Liver (tissue), 9 donors: ENCODE results near the gene ZNF592. TPM values are rescaled to one million over a fixed set of nuclear protein-coding genes. Genes with fewer than 3 reads are reported as not detected.

Experiments used
- DNase-seq: peaks from one replicate; pipeline ENCODE4 v3.0.0-alpha.2; 2017; ENCODE audit warnings: low spot score
- H3K27ac ChIP-seq, 2 donors: one replicate each; pipeline ENCODE4 v1.7.0; 2013; ENCODE audit warnings: inconsistent platforms in 2 of 2, low read length in 2 of 2, control low read depth in 1 of 2, low read depth in 1 of 2, mild to moderate bottlenecking in 1 of 2
- H3K27me3 ChIP-seq, 4 donors: one replicate each; pipeline versions ENCODE4 v1.6.1 to v1.7.0; 2013; ENCODE audit warnings: low read length in 3 of 4, inconsistent platforms in 1 of 4, mild to moderate bottlenecking in 1 of 4, moderate library complexity in 1 of 4; ENCODE audit not compliant: control insufficient read depth in 4 of 4, insufficient read depth in 4 of 4
- H3K36me3 ChIP-seq, 4 donors: one replicate each; pipeline versions ENCODE4 v1.6.1 to v1.7.0; 2013; ENCODE audit warnings: low read length in 3 of 4, mild to moderate bottlenecking in 3 of 4, low read depth in 1 of 4, moderate library complexity in 1 of 4; ENCODE audit not compliant: control insufficient read depth in 4 of 4, insufficient read depth in 3 of 4
- H3K4me1 ChIP-seq, 4 donors: one replicate each; pipeline versions ENCODE4 v1.6.1 to v1.7.0; 2013; ENCODE audit warnings: low read length in 3 of 4, mild to moderate bottlenecking in 3 of 4, moderate library complexity in 1 of 4; ENCODE audit not compliant: control insufficient read depth in 4 of 4, insufficient read depth in 4 of 4
- H3K4me3 ChIP-seq, 3 donors: one replicate each; pipeline versions ENCODE4 v1.6.1 to v1.7.0; 2013; ENCODE audit warnings: low read length in 3 of 3, control low read depth in 1 of 3, low read depth in 1 of 3, mild to moderate bottlenecking in 1 of 3
- H3K9ac ChIP-seq, 2 donors: one replicate each; pipeline ENCODE4 v1.7.0; 2013; ENCODE audit warnings: low read length in 2 of 2, mild to moderate bottlenecking in 2 of 2, moderate library complexity in 2 of 2, control low read depth in 1 of 2, low read depth in 1 of 2
- H3K9me3 ChIP-seq, 4 donors: one replicate each; pipeline versions ENCODE4 v1.6.1 to v1.7.0; 2013; ENCODE audit warnings: low read length in 3 of 4; ENCODE audit not compliant: control insufficient read depth in 4 of 4
- EGR1 ChIP-seq, 2 donors: IDR thresholded peaks; 2 replicates each; pipeline ENCODE4 v1.6.1; 2016 to 2018; ENCODE audit warnings: antibody characterized with exemption in 2 of 2, low read depth in 2 of 2
- FOXA1 ChIP-seq: IDR thresholded peaks from 2 replicates; pipeline ENCODE4 v1.6.1; 2016; ENCODE audit warnings: antibody characterized with exemption
- FOXA2 ChIP-seq: IDR thresholded peaks from 2 replicates; pipeline ENCODE4 v1.6.1; 2016; ENCODE audit warnings: antibody characterized with exemption
- HNF4A ChIP-seq, 2 donors: conservative IDR thresholded peaks; 2 replicates each; pipeline ENCODE4 v1.6.1; 2016; ENCODE audit warnings: antibody characterized with exemption in 2 of 2, mild to moderate bottlenecking in 2 of 2
- HNF4G ChIP-seq: IDR thresholded peaks from 2 replicates; pipeline ENCODE4 v1.6.1; 2016; ENCODE audit warnings: antibody characterized with exemption
- JUND ChIP-seq, 2 donors: IDR thresholded peaks; 2 replicates each; pipeline ENCODE4 v1.6.1; 2016; ENCODE audit warnings: antibody characterized with exemption in 2 of 2
- RAD21 ChIP-seq, 2 donors: IDR thresholded peaks; 2 replicates each; pipeline ENCODE4 v1.6.1; 2016; ENCODE audit warnings: antibody characterized with exemption in 2 of 2, mild to moderate bottlenecking in 2 of 2
- RXRA ChIP-seq, 2 donors: IDR thresholded peaks; 2 replicates each; pipeline ENCODE4 v1.6.1; 2017 to 2018; ENCODE audit warnings: antibody characterized with exemption in 2 of 2, mild to moderate bottlenecking in 1 of 2
- SP1 ChIP-seq: IDR thresholded peaks from 2 replicates; pipeline ENCODE4 v1.6.1; 2018; ENCODE audit warnings: antibody characterized with exemption, mild to moderate bottlenecking
- TAF1 ChIP-seq: conservative IDR thresholded peaks from 2 replicates; pipeline ENCODE4 v1.6.1; 2016; ENCODE audit warnings: antibody characterized with exemption, mild to moderate bottlenecking
- YY1 ChIP-seq: IDR thresholded peaks from 2 replicates; pipeline ENCODE4 v1.6.1; 2016; ENCODE audit warnings: antibody characterized with exemption, mild to moderate bottlenecking
- WGBS: extraction: QIAGEN DNeasy Blood & Tissue Kit; methylation state at CpG from one replicate; pipeline ENCODE4 v1.1.7; 2013; 5-methylcytosine and 5-hydroxymethylcytosine counted together
- polyA plus RNA-seq, 2 donors: library from polyadenylated mRNA; stranded (reverse) in 1 of 2; unstranded in 1 of 2; fragments of 200-250 nt in 1 of 2; fragments of >200 nt in 1 of 2; fragmentation: Nextera tagmentation in 1 of 2; extraction: Ambion mirVana in 1 of 2; gene quantifications; one replicate each; pipeline versions ENCODE4 v1.2.1 to v1.2.3, GENCODE V29; 2013 to 2015
- total RNA-seq, 2 donors: library from RNA; depleted of rRNA; stranded (reverse); fragments of >200 nt; gene quantifications; one replicate each; pipeline ENCODE4 v1.2.3, GENCODE V29; 2014
- TF ChIP-seq, protein P1 (sequence below): IDR thresholded peaks from 2 replicates; pipeline ENCODE4 v1.6.1; 2016; ENCODE audit warnings: antibody characterized with exemption
- TF ChIP-seq, protein P2 (sequence below): IDR thresholded peaks from 2 replicates; pipeline ENCODE4 v1.6.1; 2016; ENCODE audit warnings: antibody characterized with exemption
- TF ChIP-seq, protein P3 (sequence below): fragments of 150-350 bp; IDR thresholded peaks from 2 replicates; pipeline ENCODE4 v1.5.1; 2017; ENCODE audit warnings: improper control_type of control experiment, low read depth, low read length; ENCODE audit not compliant: missing input control
- donor health status: healthy.
- donor health status: healthy.
- donor health status: healthy.
- donor health status: healthy.
- donor health status: healthy.

Gene ZNF592
- total and polyA plus RNA-seq, 4 donors, result 4.4 to 10.6 (median 7.5) TPM

DNA sequence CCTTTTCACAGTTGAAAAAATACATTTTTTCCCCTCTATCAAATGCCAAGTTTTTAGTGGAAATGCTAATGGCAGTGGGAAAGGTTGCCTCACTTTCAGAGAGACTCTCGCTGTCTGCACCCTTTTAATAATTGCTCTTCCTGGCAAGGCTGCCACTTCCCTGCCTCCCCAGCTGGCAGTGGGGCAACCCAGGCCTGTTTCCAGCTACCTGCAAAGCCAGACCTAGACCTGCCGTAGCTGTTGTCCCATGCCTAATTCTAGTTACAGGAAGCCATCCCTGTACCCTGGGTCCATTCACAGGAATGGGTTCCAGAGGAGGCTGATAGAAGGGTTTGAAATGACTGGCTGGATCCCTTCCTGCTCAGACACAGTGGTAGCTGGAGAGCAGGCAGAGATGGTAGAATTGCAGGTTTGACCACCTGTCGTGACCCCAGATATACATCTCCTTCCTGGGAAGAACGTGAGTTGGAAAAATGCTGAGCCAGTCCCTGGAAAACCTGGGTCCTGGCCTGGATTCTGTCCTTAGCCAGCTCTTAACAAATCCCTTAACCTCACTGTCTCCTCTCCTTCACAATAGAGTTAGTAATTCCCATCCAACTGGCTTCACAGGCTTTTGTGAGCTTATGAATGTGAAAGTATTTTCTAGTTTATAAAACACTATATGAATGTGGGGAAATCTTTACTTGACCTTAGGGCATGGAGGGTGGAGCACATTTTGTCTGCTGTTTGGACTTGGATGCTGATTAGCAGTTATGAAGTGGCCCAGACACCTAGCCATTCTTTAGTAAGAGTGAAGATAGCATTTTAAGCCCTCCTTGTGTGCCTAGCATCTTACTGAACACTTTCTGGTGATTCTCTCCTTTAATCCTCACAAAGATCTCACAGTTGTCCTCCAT lies 55.9 kb downstream of the ZNF592 start:
- Histone ChIP-seq H3K9ac (no peak overlapping the region), H3K4me1 (peaks cover 12 to 27% (median 23%) of the 10 kb centered on the region in 4 donors), H3K9me3 (no peaks in the 10 kb centered on the region), H3K27me3 (no peaks in the 10 kb centered on the region), H3K36me3 (peaks cover 0 to 39% (median 20%) of the 10 kb centered on the region in 4 donors), H3K27ac (no peak overlapping the region), H3K4me3 (no peak overlapping the region)
- no peak for DNase-seq
- 61% methylated on average over 4 of the region's 4 CpGs for WGBS
- TF ChIP-seq FOXA1 (no peak), FOXA2 (no peak), YY1 (peak; percentile 22), SP1 (no peak), RAD21 (IDR thresholded peaks at IDR 0.05) (no peak), EGR1 (IDR thresholded peaks at IDR 0.05; ENCODE audit: low read depth in 2 of 2) (no peak), HNF4G (no peak)
- TF ChIP-seq, protein P1, sequence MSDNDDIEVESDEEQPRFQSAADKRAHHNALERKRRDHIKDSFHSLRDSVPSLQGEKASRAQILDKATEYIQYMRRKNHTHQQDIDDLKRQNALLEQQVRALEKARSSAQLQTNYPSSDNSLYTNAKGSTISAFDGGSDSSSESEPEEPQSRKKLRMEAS, result no peak
- TF ChIP-seq, protein P2, sequence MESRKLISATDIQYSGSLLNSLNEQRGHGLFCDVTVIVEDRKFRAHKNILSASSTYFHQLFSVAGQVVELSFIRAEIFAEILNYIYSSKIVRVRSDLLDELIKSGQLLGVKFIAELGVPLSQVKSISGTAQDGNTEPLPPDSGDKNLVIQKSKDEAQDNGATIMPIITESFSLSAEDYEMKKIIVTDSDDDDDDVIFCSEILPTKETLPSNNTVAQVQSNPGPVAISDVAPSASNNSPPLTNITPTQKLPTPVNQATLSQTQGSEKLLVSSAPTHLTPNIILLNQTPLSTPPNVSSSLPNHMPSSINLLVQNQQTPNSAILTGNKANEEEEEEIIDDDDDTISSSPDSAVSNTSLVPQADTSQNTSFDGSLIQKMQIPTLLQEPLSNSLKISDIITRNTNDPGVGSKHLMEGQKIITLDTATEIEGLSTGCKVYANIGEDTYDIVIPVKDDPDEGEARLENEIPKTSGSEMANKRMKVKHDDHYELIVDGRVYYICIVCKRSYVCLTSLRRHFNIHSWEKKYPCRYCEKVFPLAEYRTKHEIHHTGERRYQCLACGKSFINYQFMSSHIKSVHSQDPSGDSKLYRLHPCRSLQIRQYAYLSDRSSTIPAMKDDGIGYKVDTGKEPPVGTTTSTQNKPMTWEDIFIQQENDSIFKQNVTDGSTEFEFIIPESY, result no peak

DNA sequence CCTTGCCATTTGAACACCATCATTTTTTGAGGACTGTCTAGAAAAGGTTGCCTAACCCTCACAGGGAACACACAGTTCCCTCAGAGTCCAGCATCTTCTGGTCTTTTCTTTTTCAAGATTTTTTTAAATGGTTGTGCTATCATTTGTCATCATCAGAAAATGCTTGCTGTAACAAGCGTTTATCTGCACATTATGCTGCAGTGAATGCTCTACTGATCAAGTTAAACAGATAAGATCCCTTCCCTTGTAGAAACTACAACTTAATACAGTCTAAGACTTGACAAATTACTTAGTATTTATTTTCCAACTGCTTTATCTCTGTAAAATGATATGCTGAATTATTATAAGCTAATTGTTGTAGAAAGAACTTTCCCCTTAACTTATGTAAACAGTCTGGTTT lies 56.8 kb downstream of the ZNF592 start:
- peaks cover 0 to 32% (median 17%) of the 10 kb centered on the region in 4 donors for H3K36me3 ChIP-seq
- no peaks in the 10 kb centered on the region for H3K27me3 ChIP-seq
- H3K9ac ChIP-seq, result no peak overlapping the region
- TF ChIP-seq FOXA1 (no peak), HNF4A (conservative IDR thresholded peaks at IDR 0.05) (no peak), FOXA2 (no peak), HNF4G (no peak), TAF1 (no peak), JUND (IDR thresholded peaks at IDR 0.05) (no peak), RAD21 (IDR thresholded peaks at IDR 0.05) (no peak), RXRA (IDR thresholded peaks at IDR 0.05) (no peak)
- TF ChIP-seq, protein P3, sequence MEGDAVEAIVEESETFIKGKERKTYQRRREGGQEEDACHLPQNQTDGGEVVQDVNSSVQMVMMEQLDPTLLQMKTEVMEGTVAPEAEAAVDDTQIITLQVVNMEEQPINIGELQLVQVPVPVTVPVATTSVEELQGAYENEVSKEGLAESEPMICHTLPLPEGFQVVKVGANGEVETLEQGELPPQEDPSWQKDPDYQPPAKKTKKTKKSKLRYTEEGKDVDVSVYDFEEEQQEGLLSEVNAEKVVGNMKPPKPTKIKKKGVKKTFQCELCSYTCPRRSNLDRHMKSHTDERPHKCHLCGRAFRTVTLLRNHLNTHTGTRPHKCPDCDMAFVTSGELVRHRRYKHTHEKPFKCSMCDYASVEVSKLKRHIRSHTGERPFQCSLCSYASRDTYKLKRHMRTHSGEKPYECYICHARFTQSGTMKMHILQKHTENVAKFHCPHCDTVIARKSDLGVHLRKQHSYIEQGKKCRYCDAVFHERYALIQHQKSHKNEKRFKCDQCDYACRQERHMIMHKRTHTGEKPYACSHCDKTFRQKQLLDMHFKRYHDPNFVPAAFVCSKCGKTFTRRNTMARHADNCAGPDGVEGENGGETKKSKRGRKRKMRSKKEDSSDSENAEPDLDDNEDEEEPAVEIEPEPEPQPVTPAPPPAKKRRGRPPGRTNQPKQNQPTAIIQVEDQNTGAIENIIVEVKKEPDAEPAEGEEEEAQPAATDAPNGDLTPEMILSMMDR, result no peak
- TF ChIP-seq, protein P2, result no peak
- H3K27ac ChIP-seq, result no peak overlapping the region
- no peak for DNase-seq
- no peaks in the 10 kb centered on the region for H3K9me3 ChIP-seq
- peaks cover 7 to 17% (median 13%) of the 10 kb centered on the region in 4 donors for H3K4me1 ChIP-seq
- WGBS, result 85% methylated on average over 1 of the region's 1 CpG
- H3K4me3 ChIP-seq, result no peak overlapping the region
